ENCODE measurements around the gene PRLHR.

PRLHR gene

GRCh38 chr10:118587881-118588651 lies 7.4 kb downstream of the PRLHR start:
- DNase-seq (ENCODE audit: low read depth): no peak

GRCh38 chr10:118586911-118587310 lies 8.5 kb downstream of the PRLHR start:
- DNase-seq (ENCODE audit: low read depth): no peak

- no peak for DNase-seq (ENCODE audit: low read depth)
Measured at GRCh38 chr10:118585794-118586193, 9.7 kb downstream of the PRLHR start.

DNA sequence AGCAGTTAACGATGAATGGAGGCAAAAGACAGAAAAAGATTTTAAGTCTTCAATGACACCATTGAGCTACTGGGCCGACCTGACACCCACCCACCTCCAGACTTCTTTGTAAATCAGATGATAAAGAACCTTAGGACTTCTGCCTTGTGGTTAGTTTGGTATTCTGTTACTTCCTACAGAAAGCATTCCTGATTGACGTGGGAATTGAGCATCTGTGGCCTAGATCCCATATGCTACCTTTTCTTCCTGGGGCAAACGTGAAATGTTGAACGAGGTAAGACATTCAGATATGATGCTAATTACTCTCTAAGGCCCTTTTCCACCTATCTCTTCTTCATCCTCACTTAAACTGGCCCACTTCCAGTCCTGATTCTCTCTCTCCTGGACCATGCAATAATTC lies 10.2 kb downstream of the PRLHR start:
- no peak for DNase-seq (ENCODE audit: low read depth)

GRCh38 chr10:118584181-118584954 lies 11.1 kb downstream of the PRLHR start:
- no peak for DNase-seq (ENCODE audit: low read depth)

GRCh38 chr10:118583611-118584010 lies 11.8 kb downstream of the PRLHR start:
- no peak for DNase-seq (ENCODE audit: low read depth)

DNA sequence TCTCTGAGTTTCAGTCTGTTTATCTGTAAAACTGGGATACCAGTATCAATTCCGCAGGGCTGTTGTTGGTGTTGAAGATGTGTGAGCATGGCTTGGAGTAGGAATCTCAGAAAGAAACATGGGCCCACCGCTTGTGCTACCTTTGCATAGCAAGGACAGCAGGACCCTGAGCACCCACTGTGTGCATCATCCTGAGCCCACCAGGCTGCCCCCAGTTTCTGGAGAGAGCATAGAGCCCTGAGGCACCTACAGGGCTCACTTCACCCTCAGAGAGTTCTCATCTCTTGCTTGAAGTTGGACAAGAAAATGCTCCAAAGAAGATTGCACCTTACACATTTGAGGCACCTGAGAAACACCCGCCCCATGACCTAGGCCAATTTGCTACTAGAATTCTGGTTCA lies 12.9 kb downstream of the PRLHR start:
- no peak for DNase-seq (ENCODE audit: low read depth)

DNA sequence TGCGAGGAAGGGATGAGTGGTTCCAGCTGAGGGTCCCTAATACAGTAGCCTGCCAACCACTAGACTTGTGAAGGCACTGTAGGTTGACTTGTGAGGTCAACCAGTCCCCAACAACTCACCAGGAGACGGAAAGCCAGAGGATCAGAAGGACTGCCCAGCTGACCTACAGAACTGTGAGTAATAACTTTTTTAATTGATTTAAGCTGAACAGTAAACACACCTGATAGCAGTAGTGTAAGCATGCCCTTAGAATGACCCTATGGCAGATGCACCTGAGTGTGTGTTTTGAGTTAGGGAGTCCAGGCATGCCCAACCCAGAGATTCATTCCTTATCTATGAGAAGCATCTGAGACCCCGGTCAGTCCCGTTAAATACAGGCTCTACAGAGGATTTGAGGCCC lies 14.1 kb downstream of the PRLHR start:
- DNase-seq (ENCODE audit: low read depth): no peak

DNA sequence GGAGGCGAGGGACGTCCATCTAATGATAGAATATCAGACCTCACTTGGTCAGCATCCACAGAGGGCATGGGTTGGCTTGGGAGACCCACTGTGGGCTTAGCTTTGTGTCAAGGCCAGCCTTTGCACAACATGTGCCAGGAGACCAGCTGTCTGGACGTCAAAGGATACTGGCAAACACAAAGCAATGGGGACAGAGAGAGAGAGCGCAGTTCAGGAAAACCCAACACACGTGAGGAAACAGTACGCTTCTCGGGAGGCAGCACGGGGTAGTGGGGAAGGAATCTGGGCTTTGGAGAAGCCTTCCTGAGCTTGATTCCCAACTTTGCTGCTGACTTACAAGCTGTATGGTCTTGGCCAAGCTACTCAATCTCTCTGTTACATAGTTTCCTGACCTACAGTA lies 14.7 kb downstream of the PRLHR start:
- no peak for DNase-seq (ENCODE audit: low read depth)

DNA sequence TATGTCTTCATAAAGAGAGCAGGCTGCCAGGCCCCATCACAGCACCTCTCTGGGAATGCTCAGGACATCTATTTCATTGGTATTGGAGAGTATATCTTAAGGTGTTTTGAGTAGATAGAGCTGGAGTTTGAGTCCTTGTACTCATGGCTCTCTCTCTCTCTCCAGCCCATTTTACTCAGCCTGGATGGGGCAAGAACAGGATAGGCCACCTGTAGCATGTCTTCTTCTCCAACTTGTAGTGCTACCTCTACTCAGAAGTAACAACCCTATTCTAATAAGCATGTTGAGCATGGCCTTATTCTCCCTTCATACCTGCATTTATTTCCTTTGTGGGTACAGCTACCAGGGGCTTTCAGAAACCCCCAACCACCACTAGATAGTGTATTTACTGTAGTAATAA lies 21.9 kb downstream of the PRLHR start:
- DNase-seq (ENCODE audit: low read depth): no peak

- DNase-seq (ENCODE audit: low read depth): no peak
Measured at GRCh38 chr10:118572256-118573041, 23.0 kb downstream of the PRLHR start.

- no peak for DNase-seq (ENCODE audit: low read depth)
Measured at GRCh38 chr10:118571123-118571522, 24.3 kb downstream of the PRLHR start.

DNA sequence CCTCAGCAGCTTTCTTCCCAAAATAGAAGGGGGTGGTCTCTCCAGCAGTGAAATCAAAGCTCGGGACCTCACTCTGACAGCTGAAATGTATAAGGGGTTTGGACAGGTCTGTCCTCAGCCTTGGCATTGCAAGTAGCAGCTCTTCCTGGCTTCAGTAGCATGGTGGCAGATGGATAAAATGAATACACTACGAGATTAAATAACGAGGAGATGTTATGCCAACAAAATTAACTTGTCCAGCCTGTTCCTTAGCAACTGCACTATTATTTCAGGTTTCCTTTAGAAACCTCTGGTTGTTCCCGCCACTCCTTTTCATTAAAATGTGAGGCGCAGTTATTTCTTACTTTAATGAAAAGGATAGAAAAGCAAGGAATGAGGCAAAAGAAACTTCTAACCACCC lies 24.9 kb downstream of the PRLHR start:
- DNase-seq (ENCODE audit: low read depth): no peak

GRCh38 chr10:118569882-118570252 lies 25.6 kb downstream of the PRLHR start:
- DNase-seq (ENCODE audit: low read depth): no peak

DNA sequence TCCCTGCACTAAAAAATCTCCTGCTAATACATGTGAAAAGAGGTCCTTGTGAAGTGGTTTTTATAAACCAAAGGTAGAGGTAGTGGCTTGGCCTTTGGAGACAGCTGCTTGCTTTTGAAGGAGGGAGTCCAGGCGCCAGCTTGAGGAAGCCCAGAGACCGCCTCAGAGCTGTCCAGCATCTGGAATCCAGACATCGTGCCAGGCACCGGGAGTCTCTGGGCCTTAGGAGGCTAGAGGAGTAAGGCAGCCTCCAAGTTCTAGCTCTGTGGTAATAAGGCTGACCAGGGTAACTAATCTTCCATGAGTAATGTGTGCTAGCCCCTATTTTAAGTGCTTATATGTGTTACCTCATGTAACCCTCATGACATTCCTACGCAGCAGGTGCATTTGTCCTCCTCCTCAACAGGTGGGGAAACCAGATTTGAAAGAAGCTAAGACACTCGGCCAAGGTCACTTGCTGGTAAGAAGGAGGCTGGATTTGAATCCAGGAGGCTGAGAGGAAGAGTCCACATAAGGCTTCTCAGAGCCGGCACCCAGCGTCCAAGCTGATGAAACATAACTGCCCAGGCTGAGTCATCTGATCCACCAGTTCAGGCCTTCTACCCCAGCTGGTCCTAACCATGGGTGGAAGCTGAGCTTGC lies 26.1 kb downstream of the PRLHR start:
- DNase-seq (ENCODE audit: low read depth): no peak

DNA sequence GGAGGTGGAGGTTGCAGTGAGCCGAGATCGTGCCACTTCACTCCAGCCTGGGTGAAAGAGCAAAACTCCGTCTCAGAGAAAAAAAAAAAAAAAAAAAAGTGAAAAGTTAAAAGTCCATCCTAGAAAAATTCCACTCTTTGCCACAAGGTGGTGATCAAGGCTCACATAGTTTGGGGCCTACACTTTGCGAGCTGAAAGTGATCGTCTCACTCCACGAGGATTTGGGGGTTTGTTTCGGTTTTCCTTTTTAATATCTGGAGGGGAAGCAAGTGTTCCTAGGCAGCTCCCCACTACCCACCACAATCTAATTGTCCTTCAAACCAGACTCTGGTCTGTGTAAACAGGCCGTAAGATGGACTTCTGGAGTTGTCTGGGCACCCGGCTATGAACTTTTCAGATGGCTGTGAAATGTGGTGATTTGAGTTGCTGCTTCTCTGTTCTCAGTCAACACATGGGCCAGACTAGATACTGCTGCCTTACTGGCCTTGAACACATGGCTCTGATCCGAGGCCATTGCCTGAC lies 27.1 kb downstream of the PRLHR start:
- peak; percentile 6 for DNase-seq (ENCODE audit: low read depth)

GRCh38 chr10:118567701-118568248 lies 27.7 kb downstream of the PRLHR start:
- no peak for DNase-seq (ENCODE audit: low read depth)

DNA sequence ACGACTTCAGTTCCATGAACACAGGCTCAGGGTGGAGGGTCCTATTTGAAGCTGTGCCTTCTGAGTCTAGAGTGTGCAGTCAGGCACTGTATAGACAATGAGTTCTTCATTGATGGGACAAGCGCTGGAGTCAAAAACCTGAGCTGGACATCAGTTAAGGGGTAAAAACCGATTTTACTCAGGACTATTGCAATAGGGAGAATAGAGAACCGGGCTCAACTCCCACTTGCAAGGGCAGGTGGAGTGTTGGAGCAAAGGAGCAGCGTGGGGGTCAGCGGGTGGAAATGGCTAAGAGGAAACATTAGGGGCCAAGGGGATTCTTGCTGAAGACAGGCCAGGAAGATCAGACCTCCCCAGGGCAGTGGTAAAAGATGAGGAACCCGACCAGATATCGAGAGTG lies 28.5 kb downstream of the PRLHR start:
- no peak for DNase-seq (ENCODE audit: low read depth)

- no peak for DNase-seq (ENCODE audit: low read depth)
Measured at GRCh38 chr10:118565301-118566075, 30.0 kb downstream of the PRLHR start.

- no peak for DNase-seq (ENCODE audit: low read depth)
Measured at GRCh38 chr10:118564652-118565051, 30.8 kb downstream of the PRLHR start.

DNA sequence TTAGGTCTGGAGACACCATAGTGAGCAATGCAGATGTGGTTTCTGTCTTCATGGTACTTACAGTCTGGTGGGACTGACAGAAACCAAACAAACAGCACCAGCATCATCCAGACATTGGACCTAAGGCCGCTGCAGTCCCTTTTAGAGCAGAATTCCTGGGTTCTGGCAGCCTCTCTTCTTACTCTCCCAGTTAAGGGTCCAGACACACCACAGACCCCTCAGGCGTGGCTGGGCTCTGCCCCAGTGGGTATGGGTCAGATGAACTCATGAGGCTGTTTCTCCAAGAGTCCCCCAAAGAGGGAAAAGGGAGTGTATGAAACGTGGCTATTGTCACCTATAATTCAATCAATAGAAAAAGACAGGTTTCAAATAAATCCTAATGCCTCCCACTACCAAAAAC lies 31.3 kb downstream of the PRLHR start:
- DNase-seq (ENCODE audit: low read depth): no peak

All from T-helper 22 cell (primary cell).